ENCODE results near the gene STK16. TPM values are rescaled to one million over a fixed set of nuclear protein-coding genes. Genes with fewer than 3 reads are reported as not detected.

Gene STK16
- total RNA-seq, 2 donors from 2014 or later: 30.1 to 35.8 TPM

DNA sequence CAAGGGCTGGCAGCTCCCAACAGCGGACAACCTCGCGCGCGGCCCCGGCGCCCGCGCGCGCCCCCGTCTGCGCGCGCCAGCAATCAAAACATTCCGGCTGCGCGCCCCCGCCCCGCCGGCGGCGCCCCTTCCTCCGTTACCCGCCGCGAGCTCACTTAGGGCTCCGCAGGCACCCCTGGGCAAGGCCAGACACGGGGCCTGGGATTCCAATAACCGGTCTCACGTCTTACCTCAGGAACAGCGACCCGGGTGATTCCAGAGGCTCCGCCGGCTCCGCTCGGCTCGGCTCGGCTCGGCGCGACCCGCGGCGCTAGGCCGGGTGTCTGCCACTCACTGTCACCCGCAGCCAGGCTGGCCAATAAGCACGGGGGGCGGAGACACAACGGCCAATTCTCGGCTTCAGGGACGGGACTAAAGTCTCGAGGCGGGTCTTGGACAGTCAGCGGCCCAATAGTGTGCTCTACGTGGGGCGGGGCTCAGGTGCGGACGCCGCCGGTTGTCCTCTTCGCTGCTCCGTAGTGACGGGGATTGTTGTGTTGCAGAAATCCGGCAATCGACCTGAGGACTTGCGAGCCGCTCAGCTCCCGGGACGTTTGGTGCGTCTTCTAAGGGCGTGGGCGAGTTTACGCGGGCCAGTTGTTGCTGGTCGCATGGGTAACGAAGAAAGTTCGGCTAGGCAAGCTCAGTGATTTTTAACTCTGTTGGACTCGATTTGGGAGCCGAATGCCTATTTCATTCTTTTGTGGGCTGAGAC, 15.8 kb upstream of the STK16 start, which contains the start of the genes ANKZF1 and ATG9A:
Gene ANKZF1, plus strand, starts transcription at position 502 of the 754 bp plus-strand sequence. CDS start 452 bp downstream, outside the sequence.
Gene ATG9A, minus strand, starts transcription at position 332 of the 754 bp plus-strand sequence. CDS start 1,612 bp downstream, outside the sequence.
- Histone ChIP-seq H3K9me3 (no peaks in the 10 kb centered on the region), H3K9ac (ENCODE audit: low read depth in 2 of 2, low read length in 2 of 2) (peak within 1 kb of the TSS; percentile 94 to 97), H3K4me3 (peak within 1 kb of the TSS; percentile 63), H3K36me3 (peaks cover 18% of the 10 kb centered on the region), H3K27ac (peak within 1 kb of the TSS; percentile 88), H3K4me1 (peaks cover 7% of the 10 kb centered on the region), H3K27me3 (no peaks in the 10 kb centered on the region)
- intact Hi-C loops (cut with DNase I): loop anchor here (10.0 kb wide), 1 partner anchor 65 kb away; no protein-coding TSS in a partner anchor
- TF ChIP-seq, protein P1, sequence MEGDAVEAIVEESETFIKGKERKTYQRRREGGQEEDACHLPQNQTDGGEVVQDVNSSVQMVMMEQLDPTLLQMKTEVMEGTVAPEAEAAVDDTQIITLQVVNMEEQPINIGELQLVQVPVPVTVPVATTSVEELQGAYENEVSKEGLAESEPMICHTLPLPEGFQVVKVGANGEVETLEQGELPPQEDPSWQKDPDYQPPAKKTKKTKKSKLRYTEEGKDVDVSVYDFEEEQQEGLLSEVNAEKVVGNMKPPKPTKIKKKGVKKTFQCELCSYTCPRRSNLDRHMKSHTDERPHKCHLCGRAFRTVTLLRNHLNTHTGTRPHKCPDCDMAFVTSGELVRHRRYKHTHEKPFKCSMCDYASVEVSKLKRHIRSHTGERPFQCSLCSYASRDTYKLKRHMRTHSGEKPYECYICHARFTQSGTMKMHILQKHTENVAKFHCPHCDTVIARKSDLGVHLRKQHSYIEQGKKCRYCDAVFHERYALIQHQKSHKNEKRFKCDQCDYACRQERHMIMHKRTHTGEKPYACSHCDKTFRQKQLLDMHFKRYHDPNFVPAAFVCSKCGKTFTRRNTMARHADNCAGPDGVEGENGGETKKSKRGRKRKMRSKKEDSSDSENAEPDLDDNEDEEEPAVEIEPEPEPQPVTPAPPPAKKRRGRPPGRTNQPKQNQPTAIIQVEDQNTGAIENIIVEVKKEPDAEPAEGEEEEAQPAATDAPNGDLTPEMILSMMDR (IDR thresholded peaks at IDR 0.05): no peak
- DNase-seq: peak; percentile 99

DNA sequence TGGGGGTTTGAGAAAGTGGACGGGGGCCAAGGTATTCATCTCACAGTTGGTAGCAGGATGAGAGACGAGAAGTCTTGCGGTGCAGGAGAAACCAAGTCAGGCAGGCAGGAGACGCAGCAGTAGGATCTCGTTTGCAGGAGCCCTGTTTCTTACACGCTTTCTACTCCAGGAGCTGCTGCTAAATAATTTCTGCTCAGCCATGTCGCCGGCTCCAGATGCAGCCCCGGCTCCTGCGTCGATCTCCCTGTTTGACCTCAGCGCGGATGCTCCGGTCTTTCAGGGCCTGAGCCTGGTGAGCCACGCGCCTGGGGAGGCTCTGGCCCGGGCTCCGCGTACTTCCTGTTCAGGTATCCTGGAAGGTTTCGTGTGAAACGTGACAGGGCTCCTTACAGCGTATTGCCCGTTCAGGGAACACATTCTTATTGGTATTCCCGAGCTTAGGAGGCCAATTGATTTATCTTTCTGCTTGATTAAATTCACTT, 15.2 kb upstream of the STK16 start:
- Histone ChIP-seq H3K9ac (ENCODE audit: low read depth in 2 of 2, low read length in 2 of 2) (peak overlapping the region; percentile 71 to 91), H3K9me3 (no peaks in the 10 kb centered on the region), H3K36me3 (peaks cover 14% of the 10 kb centered on the region), H3K4me3 (peak overlapping the region; percentile 63), H3K27ac (peak overlapping the region; percentile 88), H3K27me3 (no peaks in the 10 kb centered on the region), H3K4me1 (peaks cover 7% of the 10 kb centered on the region)
- TF ChIP-seq, protein P1 (IDR thresholded peaks at IDR 0.05): no peak
- intact Hi-C loops (cut with DNase I): no loop called here
- DNase-seq: peak; percentile 74

DNA sequence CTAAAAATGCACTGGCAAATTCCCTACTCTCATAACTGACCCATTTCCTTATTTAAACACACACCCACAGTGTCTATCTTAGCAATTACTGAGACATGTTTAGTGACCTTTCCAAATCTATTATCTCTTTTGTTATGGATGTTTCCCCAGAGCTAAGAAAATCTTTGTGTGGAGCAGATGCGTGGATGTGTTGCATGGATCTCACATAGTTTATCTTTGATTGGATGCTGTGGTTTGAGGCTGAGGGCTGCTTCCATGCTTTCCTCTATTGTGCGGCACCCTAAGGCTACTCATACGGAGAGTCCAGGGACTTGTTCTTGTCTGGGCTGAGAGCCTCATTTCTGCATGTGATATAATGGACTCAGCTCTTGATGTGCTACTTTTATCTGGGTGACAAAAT, 10.9 kb upstream of the STK16 start:
- Histone ChIP-seq H3K27me3 (no peaks in the 10 kb centered on the region), H3K9ac (ENCODE audit: low read depth in 2 of 2, low read length in 2 of 2) (no peak overlapping the region), H3K9me3 (no peaks in the 10 kb centered on the region), H3K27ac (no peak overlapping the region), H3K4me3 (no peak overlapping the region), H3K4me1 (no peaks in the 10 kb centered on the region), H3K36me3 (peaks cover 26% of the 10 kb centered on the region)
- TF ChIP-seq, protein P1 (IDR thresholded peaks at IDR 0.05): no peak
- DNase-seq: no peak
- intact Hi-C loops (cut with DNase I): no loop called here

DNA sequence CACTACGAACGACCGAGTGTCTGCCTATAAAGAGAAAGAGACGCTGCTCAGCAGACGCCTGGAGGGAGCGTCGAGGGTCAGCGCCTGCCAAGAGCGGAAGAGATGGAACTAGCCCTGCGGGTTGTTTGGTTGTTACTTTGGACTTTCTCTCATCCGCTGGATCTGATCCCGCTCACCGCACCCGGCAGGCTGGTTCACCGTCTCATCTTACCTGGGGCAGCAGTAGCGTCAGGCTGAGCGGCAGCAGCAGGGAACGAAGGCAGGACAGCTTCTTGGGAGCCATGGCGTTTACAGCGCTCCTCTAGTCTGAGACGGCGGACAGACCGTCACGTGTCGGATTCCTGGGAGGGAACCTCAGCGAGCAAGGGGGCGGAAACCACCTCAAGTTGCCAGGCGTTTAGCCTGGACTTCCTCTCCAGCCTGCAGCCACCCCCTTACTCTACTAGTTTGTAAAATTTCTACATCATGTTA, 2.0 kb upstream of the STK16 start:
- no peaks in the 10 kb centered on the region for H3K9me3 ChIP-seq
- peaks cover 16% of the 10 kb centered on the region for H3K4me1 ChIP-seq
- no peaks in the 10 kb centered on the region for H3K27me3 ChIP-seq
- DNase-seq: peak; percentile 60
- intact Hi-C loops (cut with DNase I): no loop called here
- H3K27ac ChIP-seq: no peak overlapping the region
- TF ChIP-seq, protein P1 (IDR thresholded peaks at IDR 0.05): no peak
- peak overlapping the region in 1 of 2 donors; percentile 55 for H3K9ac ChIP-seq (ENCODE audit: low read depth in 2 of 2, low read length in 2 of 2)
- no peaks in the 10 kb centered on the region for H3K36me3 ChIP-seq
- peak overlapping the region; percentile 19 for H3K4me3 ChIP-seq

DNA sequence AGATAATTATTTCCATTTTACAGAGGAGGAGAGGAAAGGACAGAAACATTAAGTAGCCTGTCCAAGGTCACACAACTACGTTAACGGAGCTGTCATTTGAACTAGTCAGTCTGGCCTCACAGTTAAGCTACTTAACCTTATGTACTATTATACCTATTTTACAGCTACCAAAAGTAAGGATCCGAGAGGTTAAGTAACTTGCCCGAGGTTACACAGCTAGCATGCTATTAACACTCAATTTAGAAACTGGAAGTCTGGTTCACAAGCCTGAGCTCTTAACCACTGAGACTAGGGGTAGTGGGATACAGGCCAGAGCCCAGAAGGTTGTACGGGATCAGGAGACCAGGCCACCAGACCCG, 511 bp upstream of the STK16 start:
- H3K36me3 ChIP-seq: no peaks in the 10 kb centered on the region
- H3K4me1 ChIP-seq: peaks cover 24% of the 10 kb centered on the region
- no peaks in the 10 kb centered on the region for H3K27me3 ChIP-seq
- DNase-seq: no peak
- TF ChIP-seq, protein P1 (IDR thresholded peaks at IDR 0.05): no peak
- intact Hi-C loops (cut with DNase I): no loop called here
- peak overlapping the region; percentile 73 for H3K4me3 ChIP-seq
- H3K27ac ChIP-seq: peak overlapping the region; percentile 88
- H3K9me3 ChIP-seq: no peaks in the 10 kb centered on the region
- peak overlapping the region; percentile 86 to 99 for H3K9ac ChIP-seq (ENCODE audit: low read depth in 2 of 2, low read length in 2 of 2)
